RPMI8226 (cell line): ENCODE results near the gene DRD4.
"Not testable (repeated sequence)": the region's sequence is repeated elsewhere in the genome, so short reads cannot be mapped to it uniquely, and the experiment has no call there.

Source experiments
- DNase-seq: peaks from one replicate; pipeline ENCODE4 v3.0.0-alpha.2; 2015

Gene DRD4

DNA sequence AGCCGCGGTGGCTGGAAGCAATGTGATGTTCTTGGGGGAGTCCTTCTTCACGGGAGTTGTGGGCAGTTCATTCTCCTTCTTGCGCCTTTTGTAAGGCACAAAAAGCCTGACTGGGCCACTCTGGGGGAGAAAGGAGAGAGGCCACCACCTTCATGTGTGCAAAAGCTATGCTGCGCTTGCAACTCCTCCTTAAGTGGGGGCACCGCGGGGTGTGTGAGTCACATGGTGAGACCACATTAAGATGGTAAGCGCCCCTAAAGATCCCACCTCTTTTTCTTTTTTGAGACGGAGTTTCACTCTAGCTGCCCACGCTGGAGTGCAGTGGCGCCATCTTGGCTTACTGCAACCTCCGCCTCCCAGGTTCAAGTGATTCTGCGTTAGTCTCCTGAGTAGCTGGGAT is 43.9 kb downstream of the DRD4 start:
- no peak for DNase-seq

DNA sequence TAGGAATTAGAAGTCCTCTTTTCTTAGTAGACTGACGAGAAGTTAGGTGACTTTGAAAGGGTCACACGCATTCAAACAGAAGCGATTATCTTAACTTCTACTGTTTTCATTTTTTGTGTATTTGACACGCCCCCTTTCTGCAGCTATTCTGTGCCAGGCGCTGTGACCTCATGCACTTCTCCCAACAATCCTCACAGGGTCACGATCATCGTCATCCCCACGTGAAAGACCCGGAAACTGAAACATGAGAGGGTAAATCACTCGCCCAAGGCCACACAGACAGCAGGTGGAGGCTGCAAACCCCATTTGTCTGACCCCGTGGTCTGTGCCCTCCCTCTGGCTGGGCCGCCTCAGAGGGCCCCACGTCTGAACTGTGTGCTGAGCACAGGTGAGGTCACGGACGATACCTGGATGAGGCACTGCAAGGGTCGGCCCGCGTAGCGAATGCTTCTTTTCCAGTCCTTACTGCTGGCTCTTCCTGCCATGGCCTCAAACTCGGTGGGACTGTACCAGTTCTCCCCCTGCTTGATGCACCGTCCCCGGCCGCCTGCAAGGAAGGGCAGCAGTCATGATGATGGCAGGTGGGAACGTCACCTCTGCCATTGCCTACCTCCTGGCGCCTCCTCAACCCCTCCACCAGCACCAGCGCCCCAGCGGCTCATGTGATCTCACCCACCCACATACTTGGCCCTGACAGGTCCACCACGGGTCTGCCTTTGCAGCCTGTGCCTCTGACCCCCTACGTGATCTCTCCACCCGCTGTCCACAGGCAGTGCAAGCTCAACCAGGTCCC is 49.6 kb downstream of the DRD4 start:
- DNase-seq: no peak

DNA sequence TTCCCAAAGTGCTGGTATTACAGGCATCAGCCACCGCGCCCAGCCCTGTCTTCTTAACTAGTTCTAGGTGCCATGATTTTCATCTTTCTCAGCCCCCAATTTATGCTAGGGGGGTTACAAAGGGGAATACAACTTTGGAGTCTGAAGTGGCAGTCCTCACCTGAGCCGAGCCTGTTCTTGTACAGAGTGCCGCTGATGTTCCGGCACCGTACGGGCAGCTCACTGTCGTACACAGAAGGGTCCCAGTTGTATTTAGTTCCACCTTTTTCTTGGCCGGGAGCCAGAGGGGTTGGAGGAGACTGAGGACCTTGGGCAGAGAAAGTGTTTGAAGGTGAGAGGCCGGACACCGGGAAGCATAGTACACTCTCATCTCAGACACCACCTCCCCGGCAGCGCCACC is 50.7 kb downstream of the DRD4 start:
- DNase-seq: no peak

DNA sequence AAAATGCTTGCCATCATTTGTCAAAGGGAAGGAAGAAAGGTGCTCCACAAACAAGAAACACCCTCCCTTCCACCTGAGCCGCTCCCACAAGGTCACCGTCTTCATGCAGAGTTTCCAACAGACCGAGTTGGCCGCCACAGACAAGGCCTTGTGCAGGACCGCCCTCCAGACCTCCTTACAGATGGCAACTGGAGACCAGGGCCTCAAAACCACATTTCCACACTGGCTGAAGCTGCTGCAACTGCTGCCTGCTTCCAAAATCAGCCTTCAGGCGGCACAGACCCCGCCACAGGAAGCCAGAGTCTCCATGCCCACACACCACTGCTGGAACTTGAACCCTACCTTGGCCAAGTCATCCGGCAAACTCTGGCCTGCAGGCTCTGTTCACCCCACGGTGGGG is 51.6 kb downstream of the DRD4 start:
- DNase-seq: no peak

DNA sequence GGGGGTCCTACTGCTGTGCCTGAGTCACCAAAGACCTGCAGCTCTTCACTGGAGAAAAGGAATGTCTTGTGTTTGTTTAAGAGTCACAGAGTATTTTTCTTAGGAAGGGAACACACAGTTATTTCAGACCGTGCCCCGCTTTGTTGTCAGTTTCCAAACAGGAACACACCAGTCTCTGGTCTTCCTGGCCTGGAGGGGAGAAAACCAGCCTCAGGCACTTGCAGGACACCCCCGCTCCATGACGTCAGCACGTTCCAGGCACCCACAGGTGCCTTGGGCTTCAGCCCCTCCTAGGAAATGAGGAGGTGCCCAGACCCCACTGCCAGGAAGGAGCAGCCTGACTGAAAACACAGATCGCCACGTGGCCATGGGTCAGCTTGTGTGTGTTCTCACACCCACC is 52.6 kb downstream of the DRD4 start:
- DNase-seq: no peak

DNA sequence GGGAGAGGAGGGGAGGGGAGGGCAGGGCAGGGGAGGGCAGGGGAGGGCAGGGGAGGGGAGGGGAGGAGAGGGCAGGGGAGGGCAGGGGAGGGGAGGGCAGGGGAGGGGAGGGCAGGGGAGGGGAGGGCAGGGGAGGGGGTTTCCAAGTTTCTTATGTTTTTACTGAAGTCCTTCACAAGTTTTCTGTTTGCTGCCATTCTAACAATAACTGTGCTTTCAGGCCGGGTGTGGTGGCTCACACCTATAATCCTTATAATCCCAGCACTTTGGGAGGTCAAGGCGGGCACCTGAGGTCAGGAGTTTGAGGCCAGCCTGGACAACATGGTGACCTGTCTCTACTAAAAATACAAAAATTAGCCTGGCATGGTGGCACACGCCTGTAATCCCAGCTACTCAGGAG is 53.2 kb downstream of the DRD4 start:
- DNase-seq: not testable (repeated sequence)
